GM21786 (cell line): ENCODE data around the gene SPEM2.

ENCODE experiments used
- ATAC-seq: cut with Tn5 transposase; IDR thresholded peaks from one replicate; pipeline ENCODE4 v1.9.1; 2021; ENCODE audit not compliant: unreplicated experiment

Gene SPEM2

DNA sequence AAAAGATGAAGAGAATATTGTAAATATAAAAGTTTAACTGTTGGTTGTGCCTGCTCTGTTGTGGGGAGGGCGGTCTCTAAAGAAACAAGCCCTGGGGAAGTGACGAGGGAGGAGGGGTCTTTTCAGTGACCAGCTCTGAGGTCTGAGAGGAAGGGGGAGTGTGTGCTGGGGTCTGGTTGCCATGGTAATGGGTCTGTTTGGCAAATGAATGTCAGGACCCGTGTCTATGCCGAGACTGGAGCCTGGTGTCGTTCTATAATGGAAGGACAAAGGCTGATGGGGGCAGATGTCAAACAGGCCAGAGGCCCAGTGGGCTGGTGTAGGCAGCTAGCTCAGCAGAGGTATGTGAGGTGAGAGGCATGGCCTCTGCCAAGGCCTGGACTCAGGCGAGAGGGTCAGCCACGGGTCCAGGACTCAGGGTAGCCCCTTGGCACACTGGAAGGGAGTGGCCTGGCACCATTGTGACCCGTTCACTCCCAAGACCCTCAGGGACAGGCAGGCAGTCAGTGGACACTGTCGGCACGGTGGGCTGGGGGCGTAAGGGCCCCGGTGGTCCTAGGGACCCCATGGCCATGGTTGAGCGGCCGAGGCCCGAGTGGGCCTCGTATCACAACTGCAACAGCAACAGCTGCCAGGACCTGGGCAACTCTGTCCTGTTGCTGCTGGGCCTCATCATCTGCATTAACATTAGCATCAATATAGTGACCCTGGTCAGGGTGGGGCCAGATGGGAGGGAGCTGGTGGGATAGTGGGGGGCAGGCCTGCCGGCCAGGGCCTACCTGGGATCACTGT, 5.4 kb upstream of the SPEM2 start, which contains the start of gene SPEM1:
Gene SPEM1, plus strand, starts transcription at position 506 of the 792 bp plus-strand sequence. Its CDS starts 61 bp downstream, at position 567.
- ATAC-seq, result no peak

DNA sequence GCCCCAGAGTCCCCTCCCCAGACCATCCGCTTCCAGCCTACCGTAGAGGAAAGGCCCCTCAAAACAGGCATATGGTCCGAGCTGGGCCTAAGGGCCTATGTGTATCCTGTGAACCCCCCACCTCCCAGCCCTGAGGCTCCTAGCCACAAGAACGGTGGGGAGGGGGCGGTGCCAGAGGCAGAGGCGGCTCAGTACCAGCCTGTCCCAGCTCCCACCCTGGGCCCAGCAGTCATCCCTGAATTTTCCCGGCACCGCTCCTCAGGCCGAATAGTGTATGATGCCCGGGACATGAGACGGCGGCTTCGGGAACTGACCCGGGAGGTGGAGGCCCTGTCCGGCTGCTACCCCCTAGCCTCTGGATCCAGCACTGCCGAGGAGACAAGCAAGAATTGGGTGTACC, 4.2 kb upstream of the SPEM2 start:
- no peak for ATAC-seq

DNA sequence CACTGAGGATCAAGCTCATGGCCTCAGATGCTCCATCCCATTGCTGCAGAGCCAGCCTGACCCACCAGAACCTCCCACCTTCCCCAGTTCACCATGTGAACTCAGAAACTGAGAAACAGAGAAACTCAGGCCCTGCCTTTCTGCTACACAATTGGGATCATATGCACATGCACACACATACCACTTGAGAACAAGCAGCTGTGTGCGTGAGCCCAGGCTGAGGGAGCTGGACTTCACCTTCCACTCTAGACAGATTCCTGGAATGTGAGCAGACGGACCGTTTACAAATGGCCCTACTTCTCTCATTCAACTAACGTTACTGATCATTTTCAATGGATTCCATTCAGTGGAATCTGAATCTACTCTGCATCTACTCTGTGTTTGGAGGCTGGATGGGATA, 1.7 kb upstream of the SPEM2 start:
- ATAC-seq, result no peak

DNA sequence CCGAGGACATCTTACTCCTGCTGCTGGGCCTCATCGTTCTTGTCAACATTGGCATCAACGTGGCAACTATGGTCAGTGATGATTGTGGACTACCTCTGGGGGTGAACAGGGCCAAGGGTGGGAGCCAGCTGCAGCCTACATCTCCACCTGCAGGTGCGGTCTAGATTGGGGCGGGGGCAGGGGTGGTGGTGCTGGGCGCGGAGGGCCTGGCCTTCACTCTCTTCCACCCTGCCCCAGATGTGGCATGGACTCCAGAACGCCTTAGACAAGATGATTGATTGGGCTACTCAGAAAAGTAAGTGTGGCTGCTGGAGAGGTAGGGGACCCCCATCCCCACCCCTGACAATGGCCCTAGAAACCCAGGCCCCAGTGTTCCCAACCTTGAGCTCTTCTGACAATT, 340 bp downstream of the SPEM2 start:
- ATAC-seq, result no peak

DNA sequence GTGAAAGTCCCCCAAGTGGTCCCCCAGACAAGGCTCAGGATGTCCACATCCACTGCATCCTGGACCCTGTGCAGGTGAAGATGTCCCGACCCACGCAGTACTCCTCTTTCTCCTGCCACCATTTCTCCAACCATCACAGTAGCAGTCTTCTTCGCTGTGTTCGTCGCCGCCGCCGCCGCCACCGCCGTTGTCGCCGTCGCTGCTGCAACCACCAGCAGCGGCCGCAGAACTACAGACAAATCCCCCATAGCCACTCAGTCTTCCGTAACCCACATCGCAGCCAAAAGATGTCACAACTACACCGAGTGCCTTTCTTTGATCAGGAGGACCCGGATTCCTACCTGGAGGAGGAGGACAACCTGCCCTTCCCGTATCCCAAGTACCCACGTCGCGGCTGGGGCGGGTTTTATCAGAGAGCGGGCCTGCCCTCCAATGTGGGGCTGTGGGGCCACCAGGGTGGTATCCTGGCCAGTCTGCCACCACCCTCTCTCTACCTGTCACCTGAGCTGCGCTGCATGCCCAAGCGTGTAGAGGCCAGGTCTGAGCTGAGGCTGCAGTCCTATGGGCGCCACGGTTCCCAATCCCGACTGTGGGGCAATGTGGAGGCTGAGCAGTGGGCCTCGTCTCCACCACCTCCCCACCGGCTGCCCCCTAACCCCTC, 917 bp downstream of the SPEM2 start:
- no peak for ATAC-seq

DNA sequence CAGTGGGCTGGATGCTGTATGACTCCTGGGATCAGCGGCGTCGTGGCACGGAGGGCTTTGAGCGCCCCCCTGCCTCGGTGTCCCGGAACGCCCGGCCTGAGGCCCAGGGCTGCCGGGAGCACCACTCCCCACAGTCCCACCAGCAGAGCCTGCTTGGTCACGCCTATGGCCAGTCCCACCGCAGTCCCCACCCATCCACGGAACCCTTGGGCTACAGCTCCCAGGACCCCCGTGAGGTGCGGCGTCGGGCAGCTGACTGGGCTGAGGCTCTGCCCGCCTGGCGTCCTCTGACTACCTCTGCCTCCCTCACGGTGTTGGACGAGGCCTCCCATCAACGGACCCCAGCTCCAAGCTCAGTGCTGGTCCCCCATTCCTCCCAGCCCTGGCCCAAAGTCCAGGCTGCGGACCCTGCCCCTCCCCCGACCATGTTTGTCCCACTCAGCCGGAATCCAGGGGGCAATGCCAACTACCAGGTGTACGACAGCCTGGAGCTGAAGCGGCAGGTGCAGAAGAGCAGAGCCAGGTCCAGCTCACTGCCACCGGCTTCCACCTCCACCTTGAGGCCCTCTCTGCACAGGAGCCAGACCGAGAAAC, 1.6 kb downstream of the SPEM2 start:
- no peak for ATAC-seq

DNA sequence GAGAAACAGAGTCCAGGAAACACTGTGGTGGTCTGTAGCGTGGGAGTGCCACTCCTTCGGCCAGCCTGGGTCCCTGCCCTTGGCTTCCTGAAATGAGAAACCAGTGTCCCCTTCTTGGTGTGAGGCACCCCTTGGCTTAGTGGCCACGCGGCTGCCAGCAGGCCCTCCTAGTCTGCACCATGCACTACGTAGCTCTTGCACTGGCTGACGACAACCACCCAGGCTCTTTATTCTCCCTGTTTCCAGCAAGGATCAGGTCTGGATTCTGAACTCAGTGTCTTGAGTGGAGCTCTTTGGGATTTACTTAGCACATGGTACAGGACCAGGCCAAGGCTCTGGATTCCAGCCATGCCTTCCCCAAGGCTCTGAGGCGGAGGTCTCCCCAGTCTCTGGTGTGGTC, 2.1 kb downstream of the SPEM2 start:
- ATAC-seq, result no peak

DNA sequence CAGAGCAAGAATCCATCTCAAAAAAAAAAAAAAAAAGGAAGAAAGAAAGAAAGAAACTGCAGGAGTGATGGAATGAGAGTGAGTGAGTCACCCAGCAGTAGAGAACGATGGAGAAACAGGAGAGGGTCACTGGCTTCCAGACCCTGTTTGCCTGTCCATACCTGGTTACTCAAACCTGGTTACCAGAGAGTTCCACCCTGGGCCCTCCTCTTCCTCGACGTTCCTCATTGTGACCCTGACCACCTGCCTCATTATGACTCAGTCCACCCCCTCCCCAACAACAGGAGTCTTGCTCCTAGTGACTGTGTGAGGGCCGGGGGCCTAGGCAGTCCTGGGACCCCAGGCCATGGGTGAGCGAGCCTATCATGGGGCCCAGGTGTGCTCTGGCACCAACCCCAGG, 3.1 kb downstream of the SPEM2 start, which contains the start of gene SPEM3:
Gene SPEM3, plus strand, starts transcription at position 301 of the 400 bp plus-strand sequence. Its CDS starts 46 bp downstream, at position 347.
- ATAC-seq, result no peak

DNA sequence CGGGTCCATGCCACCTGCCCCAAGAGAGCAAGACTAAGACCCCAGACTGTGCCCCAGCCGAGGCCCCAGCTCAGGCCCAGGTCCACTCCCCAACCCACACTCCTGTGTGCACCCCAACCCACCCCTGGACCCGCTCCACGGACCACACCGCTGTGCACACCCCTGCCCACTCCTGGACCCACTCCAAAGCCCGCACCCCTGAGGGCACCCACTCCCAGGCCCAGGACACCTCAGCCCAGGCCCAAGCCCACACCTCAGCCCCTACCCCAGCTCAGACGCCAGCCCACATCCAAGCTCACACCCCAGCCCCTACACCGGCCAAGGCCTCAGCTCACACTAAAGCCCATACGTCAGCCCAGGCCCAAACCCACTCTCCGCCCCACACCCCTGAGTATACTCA, 4.3 kb downstream of the SPEM2 start:
- ATAC-seq, result no peak

DNA sequence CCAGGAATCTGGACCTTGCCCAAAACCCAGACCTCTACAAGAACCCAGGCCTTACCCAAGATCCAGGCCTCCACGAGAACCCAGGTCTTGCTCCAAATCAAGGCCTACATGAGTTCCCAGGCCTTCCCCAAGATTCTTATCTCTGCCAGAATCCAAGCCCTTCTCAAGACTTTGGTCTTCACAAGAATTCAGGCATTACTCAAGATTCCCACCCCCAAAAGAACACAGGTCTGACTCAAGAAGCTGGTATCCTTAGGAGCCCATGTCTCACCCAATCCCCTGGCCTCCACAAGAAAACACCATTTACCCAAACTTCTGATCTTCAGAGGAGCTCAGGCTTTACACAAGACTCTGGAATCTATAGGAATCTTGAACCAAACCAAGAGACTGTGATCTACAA, 5.8 kb downstream of the SPEM2 start:
- no peak for ATAC-seq

DNA sequence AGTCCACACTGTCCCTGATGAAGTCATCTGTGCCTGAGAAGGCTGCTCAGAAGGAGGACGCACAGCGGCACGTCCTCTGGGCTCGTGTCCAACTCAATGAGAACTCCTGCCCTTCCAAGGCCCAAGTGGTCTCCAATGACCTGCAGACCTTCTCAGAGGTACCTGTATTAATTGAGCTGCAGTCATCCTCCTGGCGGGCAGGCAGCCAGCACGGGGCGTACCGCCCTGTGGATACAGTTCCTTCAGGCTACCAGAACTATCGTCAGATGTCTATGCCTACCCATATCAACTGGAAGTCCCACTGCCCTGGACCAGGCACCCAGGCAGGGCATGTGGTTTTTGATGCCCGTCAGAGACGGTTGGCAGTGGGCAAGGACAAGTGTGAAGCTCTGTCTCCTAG, 6.9 kb downstream of the SPEM2 start:
- no peak for ATAC-seq

DNA sequence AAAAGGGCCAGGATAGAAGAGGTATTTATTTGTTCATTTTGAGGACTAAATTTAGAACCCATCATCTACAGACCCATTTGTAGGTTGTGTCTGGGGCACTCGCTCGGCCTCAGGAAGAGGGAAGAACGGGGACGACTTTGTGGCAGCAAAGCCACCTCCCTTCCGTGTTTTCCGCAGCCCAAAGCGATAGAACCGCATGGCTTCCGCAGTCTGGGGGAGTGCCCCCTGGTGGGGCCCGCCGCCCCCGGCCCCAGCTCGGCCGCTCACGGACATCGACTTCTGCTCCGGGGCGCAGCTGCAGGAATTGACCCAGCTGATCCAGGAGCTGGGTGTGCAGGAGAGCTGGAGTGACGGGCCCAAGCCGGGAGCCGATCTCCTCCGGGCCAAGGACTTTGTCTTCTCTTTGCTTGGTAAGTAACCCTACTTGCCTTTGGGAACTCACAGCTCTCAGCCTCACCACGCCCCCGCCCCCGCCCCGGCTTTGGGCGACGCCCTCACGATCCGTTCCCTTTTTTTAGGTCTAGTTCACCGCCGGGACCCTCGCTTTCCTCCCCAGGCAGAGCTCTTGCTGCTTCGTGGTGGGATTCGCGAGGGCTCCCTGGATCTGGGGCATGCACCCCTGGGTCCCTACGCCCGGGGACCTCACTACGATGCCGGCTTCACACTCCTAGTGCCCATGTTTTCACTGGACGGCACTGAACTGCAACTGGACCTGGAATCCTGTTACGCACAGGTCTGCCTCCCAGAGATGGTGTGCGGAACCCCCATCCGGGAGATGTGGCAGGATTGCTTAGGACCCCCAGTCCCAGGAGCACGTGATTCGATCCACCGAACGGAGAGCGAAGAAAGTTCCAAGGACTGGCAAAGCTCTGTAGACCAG, 10.5 kb downstream of the SPEM2 start:
- peak; percentile 5 for ATAC-seq

DNA sequence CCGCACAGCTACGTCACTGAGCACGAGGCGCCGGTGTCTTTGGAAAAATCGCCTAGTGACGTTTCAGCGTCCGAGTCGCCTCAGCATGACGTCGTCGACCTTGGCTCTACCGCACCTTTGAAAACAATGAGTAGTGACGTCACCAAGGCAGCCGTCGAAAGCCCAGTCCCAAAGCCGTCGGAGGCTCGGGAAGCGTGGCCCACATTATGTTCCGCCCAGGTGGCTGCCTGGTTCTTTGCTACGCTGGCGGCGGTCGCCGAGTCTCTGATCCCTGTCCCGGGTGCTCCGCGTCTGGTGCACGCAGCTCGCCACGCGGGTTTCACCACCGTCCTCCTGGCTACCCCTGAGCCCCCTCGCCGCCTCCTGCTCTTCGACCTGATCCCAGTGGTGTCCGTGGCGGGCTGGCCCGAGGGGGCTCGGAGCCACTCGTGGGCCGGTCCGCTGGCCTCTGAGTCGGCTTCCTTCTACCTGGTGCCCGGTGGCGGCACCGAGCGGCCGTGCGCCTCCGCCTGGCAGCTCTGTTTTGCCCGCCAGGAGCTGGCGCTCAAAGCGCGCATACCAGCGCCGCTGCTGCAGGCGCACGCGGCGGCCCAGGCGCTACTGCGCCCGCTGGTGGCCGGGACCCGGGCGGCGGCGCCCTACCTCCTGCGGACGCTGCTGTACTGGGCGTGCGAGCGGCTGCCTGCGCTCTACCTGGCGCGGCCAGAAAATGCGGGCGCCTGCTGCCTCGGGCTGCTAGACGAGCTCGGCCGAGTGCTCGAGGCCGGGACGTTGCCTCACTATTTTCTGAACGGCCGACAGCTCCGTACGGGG, 11.3 kb downstream of the SPEM2 start:
- ATAC-seq, result no peak

DNA sequence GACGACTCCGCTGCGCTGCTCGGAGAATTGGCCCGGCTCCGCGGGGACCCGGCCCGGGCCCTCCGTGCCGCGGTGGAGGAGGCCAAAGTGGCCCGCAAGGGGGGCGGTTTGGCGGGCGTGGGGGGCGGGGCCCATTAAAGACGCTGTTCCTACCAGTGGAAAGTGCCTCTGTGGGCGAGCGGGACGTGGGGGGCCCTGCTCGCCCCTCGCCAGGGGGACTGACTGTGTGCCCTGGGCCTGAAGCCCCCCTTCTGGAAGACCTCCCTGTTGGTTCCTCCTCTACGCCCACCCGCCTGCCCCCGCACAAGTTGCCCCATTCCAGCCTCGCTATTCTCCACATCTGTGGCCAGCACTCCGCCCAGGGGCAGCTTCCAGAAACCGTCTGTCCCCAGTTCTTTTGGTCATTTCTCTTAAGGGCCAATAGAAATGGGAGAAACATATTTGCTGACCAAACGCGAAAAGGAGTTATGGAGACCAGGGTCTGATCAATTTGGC, 12.0 kb downstream of the SPEM2 start:
- no peak for ATAC-seq

DNA sequence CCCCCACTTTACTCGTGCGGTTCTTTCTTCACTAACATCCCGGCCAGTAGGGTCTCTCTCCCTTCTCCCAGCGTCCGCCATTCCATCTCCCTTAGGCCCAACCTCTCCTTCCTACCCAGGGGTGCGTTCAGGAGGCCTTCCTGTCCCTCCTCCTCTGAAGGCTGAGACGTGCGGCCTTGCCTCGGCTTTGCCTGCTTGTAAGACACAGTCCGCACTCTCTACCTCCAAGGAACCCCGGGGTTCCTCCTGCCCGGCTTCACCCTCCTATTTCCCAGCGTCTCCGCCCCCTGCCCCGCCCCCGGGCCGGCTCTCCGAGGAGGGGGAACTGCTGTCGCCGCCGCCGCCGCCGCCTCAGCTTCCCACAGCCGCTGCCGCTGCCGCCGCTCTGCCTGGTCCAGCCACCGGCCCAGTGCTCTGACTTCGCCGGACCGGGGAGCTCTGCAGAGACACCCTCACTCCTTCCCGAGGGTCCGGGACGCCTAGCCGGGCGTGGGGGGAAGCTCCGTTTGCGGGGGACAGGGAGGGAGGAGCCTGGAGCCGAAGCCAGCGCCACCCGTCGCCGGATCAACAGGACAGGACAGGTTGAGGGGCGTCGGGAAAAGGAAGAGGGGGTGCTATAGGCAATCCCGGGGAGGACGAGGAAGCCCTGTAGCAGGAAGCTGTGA, 12.7 kb downstream of the SPEM2 start:
- ATAC-seq, result no peak

DNA sequence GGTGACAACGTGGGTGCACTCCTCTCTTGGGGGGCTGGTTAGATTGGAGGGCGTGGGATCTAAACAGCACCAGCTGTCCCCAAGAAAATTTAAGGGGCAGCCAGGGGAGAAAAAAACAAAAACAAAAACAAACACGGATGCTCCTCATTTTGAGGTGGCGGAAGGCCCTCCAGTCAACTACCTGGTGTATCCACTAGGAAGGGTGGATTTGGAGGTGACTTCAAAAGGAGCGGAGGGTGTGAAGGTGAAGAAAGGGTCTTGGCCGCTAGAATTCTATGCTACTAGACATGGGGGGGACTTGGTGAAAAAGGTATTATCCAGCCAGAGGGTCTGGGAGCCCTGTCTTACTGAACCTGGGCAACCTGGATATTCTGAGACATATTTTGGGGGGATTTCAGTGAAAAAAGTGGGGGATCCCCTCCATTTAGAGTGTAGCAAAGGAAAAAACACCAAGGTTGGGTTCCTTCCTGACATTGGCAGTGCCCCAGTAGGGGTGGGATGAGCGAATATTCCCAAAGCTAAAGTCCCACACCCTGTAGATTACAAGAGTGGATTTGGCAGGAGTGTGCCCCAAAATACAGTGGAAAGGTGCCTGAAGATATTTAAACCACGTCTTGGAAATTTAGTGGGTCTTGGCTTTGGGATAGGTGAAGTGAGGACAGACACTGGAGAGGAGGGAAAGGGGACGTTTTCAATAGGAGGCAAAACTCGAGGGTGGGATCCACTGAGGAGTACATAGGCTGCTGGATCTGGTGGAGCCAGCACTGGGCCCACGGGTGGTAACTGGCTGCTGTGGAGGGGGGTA, 13.4 kb downstream of the SPEM2 start:
- ATAC-seq, result no peak

DNA sequence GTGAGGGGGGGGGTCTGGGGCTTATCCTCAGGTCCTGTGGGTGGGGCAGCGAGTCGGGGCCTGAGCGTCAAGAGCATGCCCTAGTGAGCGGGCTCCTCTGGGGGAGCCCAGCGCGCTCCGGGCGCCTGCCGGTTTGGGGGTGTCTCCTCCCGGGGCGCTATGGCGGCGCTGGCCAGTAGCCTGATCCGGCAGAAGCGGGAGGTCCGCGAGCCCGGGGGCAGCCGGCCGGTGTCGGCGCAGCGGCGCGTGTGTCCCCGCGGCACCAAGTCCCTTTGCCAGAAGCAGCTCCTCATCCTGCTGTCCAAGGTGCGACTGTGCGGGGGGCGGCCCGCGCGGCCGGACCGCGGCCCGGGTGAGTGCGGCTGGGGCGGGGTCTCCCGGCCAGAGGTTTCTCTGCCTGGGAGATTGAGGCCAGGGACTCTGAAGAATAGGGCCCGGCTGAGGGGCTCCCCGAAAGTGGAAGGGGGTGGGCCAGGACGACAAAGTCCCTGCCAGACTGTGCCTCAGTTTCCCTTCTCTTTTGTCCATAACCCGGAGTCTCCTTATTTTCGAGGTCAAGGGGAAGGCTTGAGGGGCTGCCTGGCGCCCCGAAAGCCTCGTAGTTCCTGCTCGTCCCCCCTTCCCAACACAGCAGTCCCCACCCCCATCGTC, 14.2 kb downstream of the SPEM2 start, which contains the start of gene FGF11:
Gene FGF11, plus strand, starts transcription at position 51 of the 651 bp plus-strand sequence. Its CDS starts 109 bp downstream, at position 160.
- ATAC-seq, result no peak
